T-helper 9 cell (primary cell): ENCODE data around the gene CARMIL1.

Experiments used
- DNase-seq: peaks from one replicate; pipeline ENCODE4 v3.0.0-alpha.2; 2020

Gene CARMIL1

GRCh38 chr6:25449774-25450173 lies 170.6 kb downstream of the CARMIL1 start:
- DNase-seq: no peak

GRCh38 chr6:25450469-25451198 lies 171.5 kb downstream of the CARMIL1 start:
- DNase-seq: no peak

- no peak for DNase-seq
These were observed 172.9 kb downstream of the CARMIL1 start for GRCh38 chr6:25452031-25452430.

GRCh38 chr6:25453288-25453687 lies 174.1 kb downstream of the CARMIL1 start:
- no peak for DNase-seq

- DNase-seq: no peak
These were observed 175.0 kb downstream of the CARMIL1 start for GRCh38 chr6:25454136-25454535.

GRCh38 chr6:25456249-25457040 lies 177.3 kb downstream of the CARMIL1 start:
- DNase-seq: no peak

GRCh38 chr6:25457516-25457915 lies 178.3 kb downstream of the CARMIL1 start:
- DNase-seq: no peak

GRCh38 chr6:25458485-25458884 lies 179.3 kb downstream of the CARMIL1 start:
- DNase-seq: no peak

GRCh38 chr6:25462235-25462897 lies 183.2 kb downstream of the CARMIL1 start:
- no peak for DNase-seq

GRCh38 chr6:25463441-25463840 lies 184.3 kb downstream of the CARMIL1 start:
- DNase-seq: no peak

GRCh38 chr6:25464225-25464624 lies 185.1 kb downstream of the CARMIL1 start:
- no peak for DNase-seq

GRCh38 chr6:25465941-25466340 lies 186.8 kb downstream of the CARMIL1 start:
- no peak for DNase-seq

- DNase-seq: no peak
These were observed 189.7 kb downstream of the CARMIL1 start for GRCh38 chr6:25468881-25469280.

GRCh38 chr6:25469797-25470388 lies 190.7 kb downstream of the CARMIL1 start:
- DNase-seq: no peak

GRCh38 chr6:25472306-25472705 lies 193.1 kb downstream of the CARMIL1 start:
- no peak for DNase-seq

- no peak for DNase-seq
These were observed 193.7 kb downstream of the CARMIL1 start for GRCh38 chr6:25472906-25473305.

- no peak for DNase-seq
These were observed 194.3 kb downstream of the CARMIL1 start for GRCh38 chr6:25473447-25473846.

GRCh38 chr6:25476126-25476525 lies 197.0 kb downstream of the CARMIL1 start:
- DNase-seq: no peak

- DNase-seq: no peak
These were observed 197.9 kb downstream of the CARMIL1 start for GRCh38 chr6:25477006-25477590.

GRCh38 chr6:25478973-25479372 lies 199.8 kb downstream of the CARMIL1 start:
- no peak for DNase-seq

GRCh38 chr6:25481267-25481666 lies 202.1 kb downstream of the CARMIL1 start:
- DNase-seq: no peak

GRCh38 chr6:25482996-25483395 lies 203.8 kb downstream of the CARMIL1 start:
- DNase-seq: no peak

GRCh38 chr6:25483943-25484342 lies 204.8 kb downstream of the CARMIL1 start:
- no peak for DNase-seq
